WI38 (cell line): ENCODE measurements around the gene L1CAM.

Source experiments
- H3K4me3 ChIP-seq: 2 replicates; pipeline ENCODE4 v1.5.1; 2011; ENCODE audit warnings: low read depth, mild to moderate bottlenecking, control low read depth, low read length
- CTCF ChIP-seq: IDR thresholded peaks from 2 replicates; pipeline ENCODE4 v1.5.1; 2012; ENCODE audit warnings: low read depth, mild to moderate bottlenecking, control low read depth, low read length

L1CAM gene

GRCh38 chrX:153884590-153884989 lies 1.4 kb downstream of the L1CAM start:
- no peak for TF ChIP-seq CTCF
- H3K4me3 ChIP-seq: no peak overlapping the region

GRCh38 chrX:153884136-153884535 lies 1.8 kb downstream of the L1CAM start:
- no peak overlapping the region for H3K4me3 ChIP-seq
- TF ChIP-seq CTCF: no peak

- no peak overlapping the region for H3K4me3 ChIP-seq
- no peak for TF ChIP-seq CTCF
Observed at GRCh38 chrX:153883163-153883843, 2.7 kb downstream of the L1CAM start.

GRCh38 chrX:153882557-153882956 lies 3.4 kb downstream of the L1CAM start:
- H3K4me3 ChIP-seq: no peak overlapping the region
- TF ChIP-seq CTCF: no peak

- no peak for TF ChIP-seq CTCF
- H3K4me3 ChIP-seq: no peak overlapping the region
Observed at GRCh38 chrX:153882086-153882498, 3.9 kb downstream of the L1CAM start.

GRCh38 chrX:153881281-153881680 lies 4.7 kb downstream of the L1CAM start:
- no peak for TF ChIP-seq CTCF
- H3K4me3 ChIP-seq: no peak overlapping the region

GRCh38 chrX:153880440-153880815 lies 5.5 kb downstream of the L1CAM start:
- TF ChIP-seq CTCF: no peak

More at GRCh38 chrX:153880440-153880815, 5.5 kb downstream of the L1CAM start:
- no peak overlapping the region for H3K4me3 ChIP-seq
